T-helper 9 cell (primary cell): ENCODE data around the gene NPSR1.

ENCODE experiments used
- DNase-seq: peaks from one replicate; pipeline ENCODE4 v3.0.0-alpha.2; 2020

Gene NPSR1

GRCh38 chr7:34723338-34723737 is 65.3 kb downstream of the NPSR1 start:
- no peak for DNase-seq

- DNase-seq, result no peak
These were observed 66.0 kb downstream of the NPSR1 start for GRCh38 chr7:34723866-34724490.

- no peak for DNase-seq
These were observed 68.2 kb downstream of the NPSR1 start for GRCh38 chr7:34726221-34726620.

- no peak for DNase-seq
These were observed 69.5 kb downstream of the NPSR1 start for GRCh38 chr7:34727464-34727995.

GRCh38 chr7:34728156-34728555 is 70.1 kb downstream of the NPSR1 start:
- no peak for DNase-seq

GRCh38 chr7:34734771-34735170 is 76.8 kb downstream of the NPSR1 start:
- no peak for DNase-seq

DNA sequence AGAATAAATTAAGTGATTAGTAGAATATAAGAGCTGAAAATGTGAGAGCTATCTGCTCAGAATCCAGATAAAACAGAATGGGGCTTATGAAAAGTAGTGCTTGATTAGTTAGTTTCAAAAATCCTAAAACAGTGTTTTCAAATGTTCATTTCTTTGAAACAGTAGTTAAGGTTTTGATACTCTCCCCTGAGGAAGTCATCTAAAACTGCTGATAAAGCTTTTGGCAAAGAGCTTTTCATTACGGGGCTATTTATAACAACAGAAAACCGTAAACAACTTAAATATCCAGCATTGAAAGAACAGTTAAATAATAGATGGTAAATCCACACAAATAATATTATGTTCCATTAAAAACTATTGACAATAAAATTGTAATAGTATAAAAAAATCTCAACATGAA is 77.5 kb downstream of the NPSR1 start:
- no peak for DNase-seq

- no peak for DNase-seq
These were observed 81.8 kb downstream of the NPSR1 start for GRCh38 chr7:34739651-34740300.

DNA sequence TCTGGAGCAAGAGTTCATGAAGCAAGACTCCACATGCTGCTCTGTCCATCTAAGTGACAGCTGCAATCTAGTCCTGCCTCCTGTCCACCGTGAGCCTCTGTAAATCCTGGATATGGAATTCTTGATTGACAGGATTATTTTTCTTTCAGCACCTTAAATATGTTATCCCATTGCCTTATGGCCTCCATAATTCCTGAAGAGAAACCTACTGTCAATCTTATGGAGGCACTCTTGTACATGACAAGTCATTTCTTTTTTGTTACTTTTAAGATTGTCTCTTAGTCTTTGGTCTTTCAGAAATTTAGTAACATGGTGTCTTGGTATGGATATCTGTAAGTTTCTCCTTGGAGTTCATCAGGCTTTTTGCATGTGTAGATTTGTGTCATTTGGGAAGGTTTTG is 82.8 kb downstream of the NPSR1 start:
- no peak for DNase-seq

GRCh38 chr7:34747176-34747781 is 89.3 kb downstream of the NPSR1 start:
- DNase-seq, result no peak

DNA sequence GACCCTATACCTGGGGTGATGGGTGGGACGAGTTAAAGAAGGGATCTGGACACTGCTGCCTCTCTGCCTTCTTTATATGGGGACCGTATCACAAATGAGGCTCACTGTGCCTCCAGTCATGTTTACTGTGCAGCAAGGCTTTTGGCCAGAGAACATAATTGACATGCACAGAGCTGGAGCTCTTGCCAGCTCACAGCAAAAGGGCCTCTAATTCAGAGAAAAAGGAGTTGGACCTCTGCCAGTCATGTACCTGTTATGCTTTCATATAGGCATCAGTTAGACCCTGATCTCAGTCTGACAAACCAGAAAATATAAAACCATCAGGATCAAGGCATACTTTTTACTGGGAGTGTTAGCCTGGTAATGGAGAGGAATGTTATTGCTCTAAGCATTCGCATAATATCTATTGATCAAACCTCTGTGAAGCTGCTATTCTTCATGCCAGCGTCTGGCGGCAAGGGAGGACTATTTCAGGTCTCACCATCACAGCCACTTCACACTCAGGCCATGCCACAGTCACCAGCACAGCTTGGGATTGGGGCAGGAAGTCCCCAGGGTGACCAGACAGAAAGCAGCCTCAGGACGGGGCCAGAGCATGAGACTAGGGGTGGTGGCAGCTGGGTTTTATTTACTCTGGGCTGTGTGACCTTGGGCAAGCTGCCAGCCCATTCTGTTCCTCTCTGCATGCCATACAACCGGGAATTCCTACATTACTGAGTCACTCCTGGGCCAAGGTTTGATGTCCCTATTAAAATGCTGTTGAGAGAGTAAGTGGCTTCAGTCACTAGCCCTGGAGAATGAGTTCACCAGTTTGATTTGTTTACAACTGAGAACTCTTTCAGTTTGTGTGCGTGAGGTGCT is 90.1 kb downstream of the NPSR1 start:
- DNase-seq, result no peak

GRCh38 chr7:34748728-34749089 is 90.7 kb downstream of the NPSR1 start:
- no peak for DNase-seq

- DNase-seq, result no peak
These were observed 91.4 kb downstream of the NPSR1 start for GRCh38 chr7:34749446-34749845.

GRCh38 chr7:34750209-34750608 is 92.2 kb downstream of the NPSR1 start:
- DNase-seq, result no peak

DNA sequence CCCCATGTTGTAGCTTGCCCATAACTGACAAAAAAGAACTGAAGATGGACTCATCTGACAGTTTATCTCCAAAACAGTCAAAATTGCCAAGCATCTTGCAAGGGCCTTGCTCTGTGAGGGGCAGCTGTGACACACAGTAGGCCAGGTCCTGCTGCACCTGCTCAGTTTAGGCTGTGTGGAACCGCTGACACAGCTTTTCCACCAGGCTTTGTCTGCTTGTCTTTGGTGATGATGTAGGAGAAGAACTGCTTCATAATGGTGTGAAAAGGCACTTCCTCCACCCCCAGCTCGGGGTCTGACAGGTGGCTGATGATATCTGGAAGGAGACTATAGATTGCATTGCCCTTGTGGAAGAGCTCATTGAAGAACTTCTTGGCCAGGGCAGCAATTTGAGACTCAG is 92.6 kb downstream of the NPSR1 start:
- no peak for DNase-seq

- no peak for DNase-seq
These were observed 94.0 kb downstream of the NPSR1 start for GRCh38 chr7:34751725-34752643.

- no peak for DNase-seq
These were observed 94.9 kb downstream of the NPSR1 start for GRCh38 chr7:34752929-34753328.

DNA sequence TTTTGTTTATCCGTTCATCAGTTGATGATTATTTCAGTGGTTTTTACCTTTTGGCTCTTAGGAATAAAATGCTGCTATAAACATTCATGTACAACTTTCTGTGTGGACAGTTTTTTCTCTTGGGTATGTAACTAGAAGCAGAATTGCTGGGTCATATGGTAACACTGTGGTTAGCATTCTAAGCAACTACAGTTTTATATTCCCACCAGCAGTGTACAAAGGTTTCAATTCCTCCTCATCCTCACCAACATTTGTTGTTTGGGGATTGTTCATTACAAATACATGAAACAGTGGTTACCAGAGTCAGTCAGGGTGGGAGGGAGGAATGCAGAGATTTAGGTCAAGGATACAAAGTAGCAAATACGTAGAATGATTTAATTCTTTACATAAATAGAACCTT is 97.0 kb downstream of the NPSR1 start:
- no peak for DNase-seq

- no peak for DNase-seq
These were observed 98.0 kb downstream of the NPSR1 start for GRCh38 chr7:34756025-34756437.

- no peak for DNase-seq
These were observed 98.7 kb downstream of the NPSR1 start for GRCh38 chr7:34756691-34757090.

DNA sequence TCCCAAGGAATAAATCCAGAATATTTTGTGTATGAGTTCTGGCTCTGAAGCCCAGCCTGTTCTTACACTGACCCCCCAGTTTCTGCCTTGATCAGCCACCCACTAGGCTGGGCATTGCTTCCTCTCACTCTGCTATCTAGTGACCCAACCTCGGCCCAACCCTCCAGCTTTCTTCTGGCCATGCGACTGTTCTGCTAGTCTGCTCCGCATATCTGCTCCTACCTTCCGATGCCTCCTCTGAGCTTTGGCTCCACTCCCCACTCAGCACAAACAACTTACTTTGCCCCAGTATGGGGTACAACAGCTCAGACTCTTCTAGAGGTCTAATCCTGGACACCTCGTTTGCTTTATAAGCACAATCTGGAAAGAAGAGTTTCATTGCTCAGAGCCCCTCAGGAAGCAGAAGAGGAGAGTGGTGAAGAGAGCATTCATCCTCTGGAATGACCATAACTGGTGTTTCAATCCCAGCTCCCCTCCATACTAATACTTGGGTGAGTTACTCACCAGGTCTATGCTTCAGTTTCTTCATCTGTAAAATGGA is 99.6 kb downstream of the NPSR1 start:
- no peak for DNase-seq

DNA sequence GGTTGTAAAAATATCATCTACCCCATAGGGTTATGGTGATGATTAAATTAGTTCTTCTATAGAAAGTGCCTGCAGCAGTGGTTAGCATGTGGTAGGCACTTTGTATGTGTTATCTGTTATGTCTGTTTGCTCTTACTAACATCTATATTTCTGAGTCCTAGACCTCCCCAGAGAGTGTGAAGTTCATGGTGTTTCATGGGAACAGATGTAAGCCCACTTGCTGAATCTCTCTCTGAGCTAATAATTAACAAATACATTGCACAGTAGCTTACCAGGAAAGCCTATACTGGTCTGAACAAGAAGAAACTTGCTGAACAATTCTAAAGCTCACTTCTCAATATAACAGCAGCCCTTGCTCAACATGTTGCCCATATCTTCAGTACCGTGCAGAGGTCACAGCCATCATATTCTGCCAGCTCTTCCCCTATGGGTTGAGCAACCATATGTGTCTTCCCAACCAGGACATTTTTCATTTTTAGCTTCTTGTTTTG is 100.1 kb downstream of the NPSR1 start:
- DNase-seq, result no peak
